Vagina (tissue), 2 donors: ENCODE results near the gene PRRT1.

Source experiments
- CTCF ChIP-seq, 3 experiments: fragments of 450-650 bp in 2 of 3; fragments of 200-600 bp in 1 of 3; sonication (generic) in 1 of 3; IDR thresholded peaks; one replicate each; pipeline ENCODE4 v1.5.1; 2017 to 2019; ENCODE audit warnings: antibody characterized with exemption in 3 of 3, mild to moderate bottlenecking in 2 of 3, moderate library complexity in 2 of 3
- POLR2A ChIP-seq, 2 donors: fragments of 450-650 bp; IDR thresholded peaks; one replicate each; pipeline ENCODE4 v1.6.1; 2017; ENCODE audit warnings: antibody characterized with exemption in 2 of 2, mild to moderate bottlenecking in 2 of 2, moderate library complexity in 2 of 2
- POLR2AphosphoS5 ChIP-seq, 2 donors: sonication (generic); formaldehyde crosslinking; IDR thresholded peaks; one replicate each; pipeline ENCODE4 v1.9.0; 2017; ENCODE audit warnings: antibody characterized with exemption in 2 of 2, mild to moderate bottlenecking in 2 of 2, low read depth in 1 of 2; ENCODE audit not compliant: insufficient read depth in 1 of 2

GRCh38 chr6:32183030-32183429 is 31.3 kb upstream of the PRRT1 start:
- TF ChIP-seq CTCF (IDR thresholded peaks at IDR 0.05) (no peak), POLR2AphosphoS5 (IDR thresholded peaks at IDR 0.05; ENCODE audit: insufficient read depth in 1 of 2, low read depth in 1 of 2) (no peak), POLR2A (IDR thresholded peaks at IDR 0.05) (no peak)
